IMR-90 (cell line): ENCODE data around the gene TNNI2. TPM values are rescaled to one million over a fixed set of nuclear protein-coding genes. Genes with fewer than 3 reads are reported as not detected.

ENCODE experiments used
- ATAC-seq: fragments of 200-7000 bp; cut with Tn5 transposase; 2 replicates; pipeline ENCODE4 v1.9.1; 2020; ENCODE audit warnings: low read depth, mild to moderate bottlenecking, moderate library complexity
- BruUV-seq: library from RNA; stranded (reverse); fragments of 400-500 nt; replicated peaks from 2 replicates; lab custom pipeline; 2021; lab: Mats Ljungman, UMichigan
- CTCF ChIA-PET: fragments of 300-600 bp; formaldehyde crosslinking; extraction: SDS; loops from one replicate; lab custom pipeline; 2021; ENCODE audit warnings: antibody characterized with exemption; lab: Yijun Ruan, JAX
- POLR2A ChIA-PET: fragments of 300-600 bp; sonication (Branson Sonifier 250); formaldehyde crosslinking; loops from one replicate; lab custom pipeline; 2022; ENCODE audit warnings: antibody characterized with exemption; ENCODE audit not compliant: unreplicated experiment; lab: Charles Lee
- DNase-seq: peaks from one replicate; pipeline ENCODE4 v3.0.0; 2013
- H2AFZ ChIP-seq: replicated peaks from 2 replicates; pipeline ENCODE3; 2013; ENCODE audit warnings: low read length, mild to moderate bottlenecking; ENCODE audit not compliant: poor library complexity
- H2AK5ac ChIP-seq: 2 replicates; pipeline ENCODE4 v1.6.1; 2013; ENCODE audit warnings: low read depth, low read length, inconsistent platforms
- H2AK9ac ChIP-seq: replicated peaks from 2 replicates; pipeline ENCODE3; 2013; ENCODE audit warnings: mild to moderate bottlenecking, low read depth, low read length, moderate library complexity; ENCODE audit not compliant: poor library complexity
- H2BK120ac ChIP-seq: 2 replicates; pipeline ENCODE4 v1.6.1; 2013; ENCODE audit warnings: low read depth, low read length, inconsistent platforms
- H2BK15ac ChIP-seq: 3 replicates; pipeline ENCODE4 v1.6.1; 2013; ENCODE audit warnings: low read depth, low read length, inconsistent platforms
- H2BK20ac ChIP-seq: 2 replicates; pipeline ENCODE4 v1.6.1; 2013; ENCODE audit warnings: low read depth, mild to moderate bottlenecking, inconsistent platforms, low read length, moderate library complexity
- H2BK5ac ChIP-seq: 2 replicates; pipeline ENCODE4 v1.6.1; 2013; ENCODE audit warnings: mild to moderate bottlenecking, low read depth, low read length, inconsistent platforms; ENCODE audit not compliant: poor library complexity, severe bottlenecking
- H3K14ac ChIP-seq: replicated peaks from 2 replicates; pipeline ENCODE4 v1.6.1; 2013; ENCODE audit warnings: low read depth, low read length, inconsistent platforms
- H3K18ac ChIP-seq: 2 replicates; pipeline ENCODE4 v1.6.1; 2013; ENCODE audit warnings: low read depth, low read length, control low read depth
- H3K23ac ChIP-seq: 2 replicates; pipeline ENCODE4 v1.6.1; 2013; ENCODE audit warnings: low read depth, low read length, inconsistent platforms
- H3K27ac ChIP-seq: 2 replicates; pipeline ENCODE4 v1.5.1; 2013; ENCODE audit warnings: mild to moderate bottlenecking, control low read depth, low read length; ENCODE audit not compliant: insufficient read depth
- H3K27me3 ChIP-seq: 2 replicates; pipeline ENCODE4 v1.6.1; 2013; ENCODE audit warnings: low read length; ENCODE audit not compliant: control insufficient read depth, insufficient read depth
- H3K36me3 ChIP-seq: 2 replicates; pipeline ENCODE4 v1.6.1; 2013; ENCODE audit warnings: low read length, mixed read lengths; ENCODE audit not compliant: control insufficient read depth, insufficient read depth
- H3K4ac ChIP-seq: 2 replicates; pipeline ENCODE4 v1.6.1; 2013; ENCODE audit warnings: low read depth, low read length, inconsistent platforms
- H3K4me1 ChIP-seq: 2 replicates; pipeline ENCODE4 v1.6.1; 2013; ENCODE audit warnings: low read length, mixed read lengths; ENCODE audit not compliant: control insufficient read depth, insufficient read depth
- H3K4me2 ChIP-seq: 2 replicates; pipeline ENCODE4 v1.6.1; 2013; ENCODE audit warnings: low read depth, mild to moderate bottlenecking, control low read depth, low read length, moderate library complexity
- H3K4me3 ChIP-seq: 2 replicates; pipeline ENCODE4 v1.5.1; 2013; ENCODE audit warnings: low read depth, mild to moderate bottlenecking, control low read depth, low read length, moderate library complexity; ENCODE audit not compliant: insufficient read depth
- H3K56ac ChIP-seq: 2 replicates; pipeline ENCODE4 v1.6.1; 2013; ENCODE audit warnings: low read length, inconsistent platforms; ENCODE audit not compliant: insufficient read depth; ENCODE audit errors: extremely low read depth
- H3K79me1 ChIP-seq, 2 experiments: 2 replicates each; pipeline ENCODE4 v1.6.1; 2013; ENCODE audit warnings: low read length in 2 of 2, inconsistent platforms in 1 of 2, low read depth in 1 of 2
- H3K9ac ChIP-seq: 2 replicates; pipeline ENCODE4 v1.6.1; 2013; ENCODE audit warnings: low read depth, low read length, control low read depth
- H3K9me1 ChIP-seq: 2 replicates; pipeline ENCODE4 v1.6.1; 2013; ENCODE audit warnings: low read length, inconsistent platforms; ENCODE audit not compliant: insufficient read depth
- H3K9me3 ChIP-seq: 2 replicates; pipeline ENCODE4 v1.6.1; 2013; ENCODE audit warnings: low read length; ENCODE audit not compliant: control insufficient read depth, insufficient read depth
- H4K20me1 ChIP-seq: 2 replicates; pipeline ENCODE4 v1.6.1; 2013; ENCODE audit warnings: low read length, inconsistent platforms; ENCODE audit not compliant: insufficient read depth
- H4K5ac ChIP-seq: 2 replicates; pipeline ENCODE4 v1.6.1; 2013; ENCODE audit warnings: mild to moderate bottlenecking, low read depth, low read length, control low read depth
- H4K8ac ChIP-seq, 2 experiments: 2 replicates each; pipeline ENCODE4 v1.6.1; 2013; ENCODE audit warnings: low read depth in 2 of 2, low read length in 2 of 2, control low read depth in 1 of 2, inconsistent platforms in 1 of 2
- H4K91ac ChIP-seq: 2 replicates; pipeline ENCODE4 v1.6.1; 2013; ENCODE audit warnings: low read depth, low read length, inconsistent platforms; ENCODE audit not compliant: insufficient read depth
- BHLHE40 ChIP-seq: fragments of 150-350 bp; IDR thresholded peaks from 2 replicates; pipeline ENCODE4 v1.6.1; 2016; ENCODE audit warnings: mild to moderate bottlenecking, low read depth, low read length
- CEBPB ChIP-seq: IDR thresholded peaks from 2 replicates; pipeline ENCODE4 v1.6.1; 2012; ENCODE audit warnings: low read depth, low read length, improper control_type of control experiment
- CHD1 ChIP-seq: IDR thresholded peaks from 2 replicates; pipeline ENCODE4 v1.6.1; 2012; ENCODE audit warnings: low read depth, low read length, improper control_type of control experiment
- CTCF ChIP-seq: conservative IDR thresholded peaks from 2 replicates; pipeline ENCODE4 v1.5.1; 2012; ENCODE audit warnings: mild to moderate bottlenecking, low read depth, low read length, improper control_type of control experiment
- ELK1 ChIP-seq: fragments of 150-350 bp; IDR thresholded peaks from 2 replicates; pipeline ENCODE4 v1.6.1; 2016; ENCODE audit warnings: low read depth, mild to moderate bottlenecking, low read length, moderate library complexity, borderline replicate concordance
- FOS ChIP-seq: fragments of 150-350 bp; IDR thresholded peaks from 2 replicates; pipeline ENCODE4 v1.6.1; 2016; ENCODE audit warnings: low read depth, low read length
- MAFK ChIP-seq: IDR thresholded peaks from 2 replicates; pipeline ENCODE4 v1.6.1; 2012; ENCODE audit warnings: low read depth, low read length, improper control_type of control experiment
- MAZ ChIP-seq: IDR thresholded peaks from 2 replicates; pipeline ENCODE4 v1.6.1; 2012; ENCODE audit warnings: low read depth, mild to moderate bottlenecking, low read length, improper control_type of control experiment, moderate library complexity, borderline replicate concordance
- MXI1 ChIP-seq: IDR thresholded peaks from 2 replicates; pipeline ENCODE4 v1.6.1; 2012; ENCODE audit warnings: low read depth, mild to moderate bottlenecking, low read length, moderate library complexity, borderline replicate concordance
- NFE2L2 ChIP-seq: fragments of 150-350 bp; IDR thresholded peaks from 2 replicates; pipeline ENCODE4 v1.6.1; 2016; ENCODE audit warnings: low read depth, mild to moderate bottlenecking, low read length
- POLR2A ChIP-seq: IDR thresholded peaks from 2 replicates; pipeline ENCODE4 v1.6.1; 2012; ENCODE audit warnings: mild to moderate bottlenecking, low read depth, low read length
- RAD21 ChIP-seq: IDR thresholded peaks from 2 replicates; pipeline ENCODE4 v1.6.1; 2012; ENCODE audit warnings: low read length, improper control_type of control experiment
- RCOR1 ChIP-seq: IDR thresholded peaks from 2 replicates; pipeline ENCODE4 v1.6.1; 2012; ENCODE audit warnings: mild to moderate bottlenecking, low read length, improper control_type of control experiment; ENCODE audit not compliant: insufficient replicate concordance
- RFX5 ChIP-seq: IDR thresholded peaks from 2 replicates; pipeline ENCODE4 v1.8.0; 2012; ENCODE audit warnings: low read depth, mild to moderate bottlenecking, low read length, moderate library complexity
- SMC3 ChIP-seq: fragments of 150-350 bp; IDR thresholded peaks from 2 replicates; pipeline ENCODE4 v1.6.1; 2016; ENCODE audit warnings: low read depth, mild to moderate bottlenecking, antibody characterized with exemption, low read length, moderate library complexity
- USF2 ChIP-seq: fragments of 150-350 bp; IDR thresholded peaks from 2 replicates; pipeline ENCODE4 v1.6.1; 2017; ENCODE audit warnings: mild to moderate bottlenecking, antibody characterized with exemption, low read length, low read depth
- WGBS, 2 experiments: methylation state at CpG; one replicate each; pipeline versions ENCODE4 v1.1.5 to v1.1.7; 2013; ENCODE audit warnings: missing lambda C conversion rate in 2 of 2; ENCODE audit not compliant: insufficient read length in 1 of 2; ENCODE audit errors: extremely low coverage in 2 of 2; 5-methylcytosine and 5-hydroxymethylcytosine counted together
- dilution Hi-C: fragments of 300-500 bp; cut with HindIII; formaldehyde crosslinking; loops from one replicate; pipeline ENCODE4 v1.14.3; 2018; ENCODE audit warnings: low sequenced_read_pairs; ENCODE audit not compliant: unreplicated experiment
- in situ Hi-C: fragments of 300-500 bp; cut with MboI; formaldehyde crosslinking; loops from 3 replicates; pipeline ENCODE4 v1.14.3; 2019; ENCODE audit warnings: low sequenced_read_pairs, inconsistent platforms, mixed read lengths
- intact Hi-C: fragments of 100-400 bp; cut with micrococcal nuclease; formaldehyde crosslinking; loops from 2 replicates; pipeline ENCODE4 v1.10.0; 2022
- polyA plus RNA-seq, 3 experiments: library from polyadenylated mRNA; depleted of rRNA; stranded (reverse); fragments of >200 nt; gene quantifications; 2 replicates each; pipeline ENCODE4 v1.2.3, GENCODE V29; 2012; ENCODE audit warnings: low replicate concordance in 1 of 3
- total RNA-seq: library from RNA; depleted of rRNA; stranded (reverse); fragments of >200 nt; gene quantifications from 2 replicates; pipeline ENCODE4 v1.2.3, GENCODE V29; 2012

Gene TNNI2
- total and polyA plus RNA-seq, 2 of the 4 experiments (the other 2 are of a cell fraction), result not detected

GRCh38 chr11:1888811-1889210 lies 50.0 kb downstream of the TNNI2 start:
- Histone ChIP-seq H3K14ac (no peak overlapping the region), H3K27ac (no peak overlapping the region), H3K9me3 (no peaks in the 10 kb centered on the region), H4K20me1 (no peaks in the 10 kb centered on the region), H2BK15ac (no peak overlapping the region), H2AK5ac (no peak overlapping the region), H3K4ac (no peak overlapping the region), H2BK120ac (no peak overlapping the region), H4K91ac (no peak overlapping the region), H2BK20ac (no peak overlapping the region), H2BK5ac (no peak overlapping the region), H2AK9ac (no peak overlapping the region), H3K4me1 (no peaks in the 10 kb centered on the region), H3K27me3 (peaks cover 28% of the 10 kb centered on the region), H3K18ac (no peak overlapping the region), H4K8ac (no peak overlapping the region), H3K9ac (no peak overlapping the region), H3K9me1 (no peaks in the 10 kb centered on the region), H3K4me2 (no peak overlapping the region), H3K4me3 (no peak overlapping the region), H3K79me1 (no peaks in the 10 kb centered on the region), H3K23ac (no peak overlapping the region), H4K5ac (no peak overlapping the region), H3K36me3 (no peaks in the 10 kb centered on the region), H2AFZ (no peak overlapping the region), H3K56ac (no peak overlapping the region)
- WGBS, 2 experiments, result 65% methylated on average over 4 of the region's 6 CpGs; no CpG with 5 or more reads in 1 of the 2 experiments
- intact Hi-C loops, result no loop called here
- ATAC-seq (no peak), DNase-seq (no peak)
- no TSS peak for BruUV-seq
- TF ChIP-seq USF2, result no peak
- TF ChIP-seq SMC3, result no peak
- no peak for TF ChIP-seq CHD1
- no peak for TF ChIP-seq CTCF
- TF ChIP-seq NFE2L2, result no peak
- TF ChIP-seq MXI1, result no peak
- no peak for TF ChIP-seq CEBPB
- TF ChIP-seq FOS, result no peak
- TF ChIP-seq RAD21, result no peak
- no peak for TF ChIP-seq RFX5
- no peak for TF ChIP-seq ELK1
- TF ChIP-seq RCOR1, result no peak
- no peak for TF ChIP-seq BHLHE40
- no peak for TF ChIP-seq MAZ
- TF ChIP-seq POLR2A, result no peak
- no peak for TF ChIP-seq MAFK
- in situ Hi-C loops, result no loop called here
- ChIA-PET CTCF (no interaction called here), POLR2A (no interaction called here)
- dilution Hi-C loops, result no loop called here
